GM18870 (cell line): ENCODE measurements around the gene IL17RE.
"Not testable (repeated sequence)": the region's sequence is repeated elsewhere in the genome, so short reads cannot be mapped to it uniquely, and the experiment has no call there.

Source experiments
- ATAC-seq: cut with Tn5 transposase; IDR thresholded peaks from one replicate; pipeline ENCODE4 v1.9.1; 2021; ENCODE audit warnings: moderate library complexity; ENCODE audit not compliant: unreplicated experiment

Gene IL17RE

GRCh38 chr3:9902372-9903237 is at the start of gene IL17RE:
Gene IL17RE, plus strand, starts transcription at chr3:9902848. Its CDS starts 85 bp downstream, at chr3:9902933.
- no peak for ATAC-seq

GRCh38 chr3:9854291-9854940 is 48.2 kb upstream of the IL17RE start:
- not testable (repeated sequence) for ATAC-seq

GRCh38 chr3:9855594-9855993 is 47.1 kb upstream of the IL17RE start:
- no peak for ATAC-seq

- ATAC-seq, result no peak
Measured at GRCh38 chr3:9859530-9860025, 43.1 kb upstream of the IL17RE start.

GRCh38 chr3:9861201-9861600 is 41.4 kb upstream of the IL17RE start:
- no peak for ATAC-seq

GRCh38 chr3:9861626-9862130 is 41.0 kb upstream of the IL17RE start:
- no peak for ATAC-seq

GRCh38 chr3:9862391-9863057 is 40.1 kb upstream of the IL17RE start:
- ATAC-seq, result no peak

GRCh38 chr3:9863058-9863772 is 39.4 kb upstream of the IL17RE start:
- ATAC-seq, result no peak

GRCh38 chr3:9864200-9864927 is 38.3 kb upstream of the IL17RE start:
- ATAC-seq, result no peak

GRCh38 chr3:9865125-9865637 is 37.5 kb upstream of the IL17RE start:
- not testable (repeated sequence) for ATAC-seq

- no peak for ATAC-seq
Measured at GRCh38 chr3:9866639-9867038, 36.0 kb upstream of the IL17RE start.

GRCh38 chr3:9867106-9867505 is 35.5 kb upstream of the IL17RE start:
- no peak for ATAC-seq

GRCh38 chr3:9869955-9870354 is 32.7 kb upstream of the IL17RE start:
- ATAC-seq, result no peak

- no peak for ATAC-seq
Measured at GRCh38 chr3:9870978-9871377, 31.7 kb upstream of the IL17RE start.

GRCh38 chr3:9872067-9872466 is 30.6 kb upstream of the IL17RE start:
- ATAC-seq, result not testable (repeated sequence)

GRCh38 chr3:9875448-9875847 is 27.2 kb upstream of the IL17RE start:
- ATAC-seq, result no peak

- ATAC-seq, result not testable (repeated sequence)
Measured at GRCh38 chr3:9876255-9876654, 26.4 kb upstream of the IL17RE start.

- no peak for ATAC-seq
Measured at GRCh38 chr3:9876991-9877390, 25.7 kb upstream of the IL17RE start.

- ATAC-seq, result no peak
Measured at GRCh38 chr3:9878700-9879099, 23.9 kb upstream of the IL17RE start.
